K562 (cell line): ENCODE results near the gene TRABD.

Source experiments
- CTCF ChIP-seq, 3 experiments: IDR thresholded peaks in 2 of 3; conservative IDR thresholded peaks in 1 of 3; 2 replicates each; pipeline ENCODE4 v1.5.1; 2011 to 2012; ENCODE audit warnings: low read length in 3 of 3, mild to moderate bottlenecking in 3 of 3, control low read depth in 2 of 3, improper control_type of control experiment in 1 of 3, inconsistent platforms in 1 of 3, low read depth in 1 of 3, mixed read lengths in 1 of 3, moderate library complexity in 1 of 3; ENCODE audit not compliant: insufficient read depth in 2 of 3
- EP300 ChIP-seq: IDR thresholded peaks from 2 replicates; pipeline ENCODE4 v1.6.1; 2012; ENCODE audit warnings: low read length, improper control_type of control experiment
- FOXJ3 ChIP-seq: sonication (generic); formaldehyde crosslinking; IDR thresholded peaks from 2 replicates; pipeline ENCODE4 v1.4.0; 2020; ENCODE audit warnings: mild to moderate bottlenecking, missing genetic modification reagents

GRCh38 chr22:50217543-50218152 is 31.9 kb downstream of the TRABD start:
- TF ChIP-seq FOXJ3 (CRISPR knock-in tag) = no peak
- no peak for TF ChIP-seq EP300
- no peak for TF ChIP-seq CTCF (IDR thresholded peaks at IDR 0.05 in 2 of 3, conservative IDR thresholded peaks at IDR 0.05 in 1 of 3; ENCODE audit: insufficient read depth in 2 of 3, low read depth in 1 of 3, low read length in 3 of 3)
